MM.1S (cell line): ENCODE data around the gene TNFSF13B.

Source experiments
- CTCF ChIP-seq: fragments of 300-600 bp; sonication (generic); IDR thresholded peaks from 2 replicates; pipeline ENCODE4 v1.5.1; 2016; ENCODE audit warnings: antibody characterized with exemption, low read length, mixed read lengths
- EZH2 ChIP-seq: fragments of 300-600 bp; sonication (generic); optimal IDR thresholded peaks from 2 replicates; pipeline ENCODE3; 2017; ENCODE audit warnings: low read depth, mild to moderate bottlenecking, antibody characterized with exemption, low read length, mixed read lengths
- EZH2phosphoT487 ChIP-seq: fragments of 300-600 bp; sonication (generic); IDR thresholded peaks from 2 replicates; pipeline ENCODE4 v1.6.1; 2018; ENCODE audit warnings: antibody characterized with exemption, low read length

- TF ChIP-seq CTCF (no peak), EZH2phosphoT487 (no peak), EZH2 (no peak)
Measured at GRCh38 chr13:108249150-108249549, 20.4 kb upstream of the TNFSF13B start.
